ENCODE measurements around the gene KRT71.
"Not testable (repeated sequence)": the region's sequence is repeated elsewhere in the genome, so short reads cannot be mapped to it uniquely, and the experiment has no call there.

Gene KRT71

GRCh38 chr12:52515927-52516831 is 36.8 kb downstream of the KRT71 start:
- Mint-ChIP-seq H3K36me3 (no peaks in the 10 kb centered on the region), H3K9me3 (peaks cover 4% of the 10 kb centered on the region in 2 donors), H3K4me3 (no peak overlapping the region), H3K27me3 (peaks cover 0 to 4% of the 10 kb centered on the region in 2 donors), H3K27ac (no peak overlapping the region), H3K4me1 (no peaks in the 10 kb centered on the region)
- DNase-seq (no peak), ATAC-seq (replicated peaks) (no peak)

GRCh38 chr12:52515319-52515646 is 37.7 kb downstream of the KRT71 start:
- Mint-ChIP-seq H3K27ac (no peak overlapping the region), H3K4me3 (no peak overlapping the region), H3K27me3 (peaks cover 0 to 4% of the 10 kb centered on the region in 2 donors), H3K36me3 (no peaks in the 10 kb centered on the region), H3K9me3 (peaks cover 4 to 5% of the 10 kb centered on the region in 2 donors), H3K4me1 (no peaks in the 10 kb centered on the region)
- ATAC-seq (replicated peaks): no peak
- no peak for DNase-seq

GRCh38 chr12:52514471-52515318 is 38.2 kb downstream of the KRT71 start:
- no peak overlapping the region for H3K27ac Mint-ChIP-seq
- DNase-seq (no peak), ATAC-seq (replicated peaks) (no peak)
- H3K36me3 Mint-ChIP-seq: no peaks in the 10 kb centered on the region
- H3K9me3 Mint-ChIP-seq: peaks cover 4 to 5% of the 10 kb centered on the region in 2 donors
- no peaks in the 10 kb centered on the region for H3K4me1 Mint-ChIP-seq
- H3K27me3 Mint-ChIP-seq: peaks cover 5 to 7% of the 10 kb centered on the region in 2 donors
- H3K4me3 Mint-ChIP-seq: no peak overlapping the region

GRCh38 chr12:52513736-52514135 is 39.2 kb downstream of the KRT71 start:
- Mint-ChIP-seq H3K27ac (no peak overlapping the region), H3K9me3 (peaks cover 4 to 5% of the 10 kb centered on the region in 2 donors), H3K4me1 (no peaks in the 10 kb centered on the region), H3K27me3 (peaks cover 9% of the 10 kb centered on the region in 2 donors), H3K4me3 (no peak overlapping the region), H3K36me3 (no peaks in the 10 kb centered on the region)
- ATAC-seq (replicated peaks) (no peak), DNase-seq (no peak)

GRCh38 chr12:52508211-52508610 is 44.7 kb downstream of the KRT71 start:
- Mint-ChIP-seq H3K27ac (no peak overlapping the region), H3K27me3 (peaks cover 25 to 43% of the 10 kb centered on the region in 2 donors)
- no peak for ATAC-seq (replicated peaks)

GRCh38 chr12:52506858-52507715 is 45.9 kb downstream of the KRT71 start:
- no peaks in the 10 kb centered on the region for H3K4me1 Mint-ChIP-seq
- DNase-seq: no peak
- no peak overlapping the region for H3K4me3 Mint-ChIP-seq
- H3K9me3 Mint-ChIP-seq: peaks cover 5 to 9% of the 10 kb centered on the region in 2 donors
- no peaks in the 10 kb centered on the region for H3K36me3 Mint-ChIP-seq
- H3K27ac Mint-ChIP-seq: no peak overlapping the region
- H3K27me3 Mint-ChIP-seq: peaks cover 25 to 47% of the 10 kb centered on the region in 2 donors
- ATAC-seq (replicated peaks): peak; percentile 41 to 42

More at GRCh38 chr12:52508211-52508610, 44.7 kb downstream of the KRT71 start:
- Mint-ChIP-seq H3K4me1 (no peaks in the 10 kb centered on the region), H3K36me3 (no peaks in the 10 kb centered on the region), H3K4me3 (no peak overlapping the region), H3K9me3 (peaks cover 5 to 6% of the 10 kb centered on the region in 2 donors)
- no peak for DNase-seq

GRCh38 chr12:52502877-52503276 is 50.1 kb downstream of the KRT71 start:
- H3K27ac Mint-ChIP-seq: no peak overlapping the region
- no peak for DNase-seq
- H3K9me3 Mint-ChIP-seq: peaks cover 0 to 7% of the 10 kb centered on the region in 2 donors
- H3K36me3 Mint-ChIP-seq: no peaks in the 10 kb centered on the region
- H3K4me3 Mint-ChIP-seq: no peak overlapping the region
- H3K27me3 Mint-ChIP-seq: peaks cover 23 to 46% of the 10 kb centered on the region in 2 donors
- ATAC-seq (replicated peaks): no peak
- no peaks in the 10 kb centered on the region for H3K4me1 Mint-ChIP-seq

GRCh38 chr12:52501490-52501889 is 51.5 kb downstream of the KRT71 start:
- Mint-ChIP-seq H3K27ac (no peak overlapping the region), H3K27me3 (peaks cover 13 to 37% of the 10 kb centered on the region in 2 donors), H3K36me3 (no peaks in the 10 kb centered on the region), H3K9me3 (peaks cover 0 to 5% of the 10 kb centered on the region in 2 donors), H3K4me3 (no peak overlapping the region), H3K4me1 (peaks cover 0 to under 1% of the 10 kb centered on the region in 2 donors)
- ATAC-seq (replicated peaks) (no peak), DNase-seq (no peak)

- peaks cover 8 to 29% of the 10 kb centered on the region in 2 donors for H3K27me3 Mint-ChIP-seq
- H3K4me1 Mint-ChIP-seq; H3K27ac Mint-ChIP-seq; ATAC-seq (replicated peaks); H3K4me3 Mint-ChIP-seq; DNase-seq; H3K9me3 Mint-ChIP-seq; H3K36me3 Mint-ChIP-seq: not testable (repeated sequence)
Measured at GRCh38 chr12:52500574-52500973, 52.4 kb downstream of the KRT71 start.

- DNase-seq (no peak), ATAC-seq (replicated peaks) (no peak)
- no peak overlapping the region for H3K27ac Mint-ChIP-seq
- H3K27me3 Mint-ChIP-seq: peaks cover 8 to 23% of the 10 kb centered on the region in 2 donors
- H3K36me3 Mint-ChIP-seq: no peaks in the 10 kb centered on the region
- H3K9me3 Mint-ChIP-seq: peaks cover 0 to 5% of the 10 kb centered on the region in 2 donors
- peaks cover 5 to 7% of the 10 kb centered on the region in 2 donors for H3K4me1 Mint-ChIP-seq
- no peak overlapping the region for H3K4me3 Mint-ChIP-seq
Measured at GRCh38 chr12:52499806-52500560, 53.0 kb downstream of the KRT71 start.

- Mint-ChIP-seq H3K4me1 (peaks cover 5 to 7% of the 10 kb centered on the region in 2 donors), H3K4me3 (no peak overlapping the region), H3K27me3 (peaks cover 12 to 23% of the 10 kb centered on the region in 2 donors), H3K36me3 (no peaks in the 10 kb centered on the region), H3K9me3 (peaks cover 0 to 5% of the 10 kb centered on the region in 2 donors), H3K27ac (no peak overlapping the region)
- DNase-seq (no peak), ATAC-seq (replicated peaks) (no peak)
Measured at GRCh38 chr12:52498946-52499345, 54.0 kb downstream of the KRT71 start.

- DNase-seq (no peak), ATAC-seq (replicated peaks) (no peak)
- no peak overlapping the region for H3K4me3 Mint-ChIP-seq
- no peak overlapping the region for H3K27ac Mint-ChIP-seq
- H3K4me1 Mint-ChIP-seq: peaks cover 5 to 7% of the 10 kb centered on the region in 2 donors
- H3K9me3 Mint-ChIP-seq: peaks cover 0 to 5% of the 10 kb centered on the region in 2 donors
- peaks cover 18 to 32% of the 10 kb centered on the region in 2 donors for H3K27me3 Mint-ChIP-seq
- H3K36me3 Mint-ChIP-seq: no peaks in the 10 kb centered on the region
Measured at GRCh38 chr12:52497975-52498374, 55.0 kb downstream of the KRT71 start.

GRCh38 chr12:52496590-52497071 is 56.3 kb downstream of the KRT71 start:
- H3K4me3 Mint-ChIP-seq: no peak overlapping the region
- peaks cover 25 to 34% of the 10 kb centered on the region in 2 donors for H3K27me3 Mint-ChIP-seq
- DNase-seq (no peak), ATAC-seq (replicated peaks) (no peak)
- H3K36me3 Mint-ChIP-seq: no peaks in the 10 kb centered on the region
- H3K9me3 Mint-ChIP-seq: peaks cover 0 to 1% of the 10 kb centered on the region in 2 donors
- H3K4me1 Mint-ChIP-seq: peaks cover 5 to 7% of the 10 kb centered on the region in 2 donors
- H3K27ac Mint-ChIP-seq: no peak overlapping the region
